HCT116 (cell line): ENCODE results near the gene TOPBP1. TPM values are rescaled to one million over a fixed set of nuclear protein-coding genes. Genes with fewer than 3 reads are reported as not detected.

Source experiments
- ATAC-seq: fragments of 200-7000 bp; cut with Tn5 transposase; 2 replicates; pipeline ENCODE4 v1.9.1; 2020; ENCODE audit warnings: mild to moderate bottlenecking, moderate library complexity
- BruUV-seq: library from RNA; stranded (reverse); fragments of 400-500 nt; replicated peaks from 2 replicates; lab custom pipeline; 2021; lab: Mats Ljungman, UMichigan
- CTCF ChIA-PET: fragments of 300-600 bp; sonication (Branson Sonifier 250); formaldehyde crosslinking; loops from one replicate; lab custom pipeline; 2021; ENCODE audit warnings: antibody characterized with exemption; lab: Charles Lee
- POLR2A ChIA-PET: fragments of 300-600, 350-600 bp; sonication (Branson Sonifier 250); formaldehyde crosslinking; loops from one replicate; lab custom pipeline; 2021; ENCODE audit warnings: antibody characterized with exemption; lab: Charles Lee
- RAD21 ChIA-PET, 2 experiments: fragments of 300-600 bp; sonication (Branson Sonifier 250); formaldehyde crosslinking; loops; one replicate each; lab custom pipeline; 2023; ENCODE audit warnings: low total read pairs in 2 of 2; ENCODE audit not compliant: uncharacterized antibody in 2 of 2, unreplicated experiment in 2 of 2, low non-redundant PET in 1 of 2; lab: Charles Lee
- DNase-seq: peaks from one replicate; pipeline ENCODE4 v3.0.0-alpha.2; 2010; ENCODE audit warnings: low read depth, low spot score
- H2AFZ ChIP-seq: fragments of 200-600 bp; shearing (Covaris generic), sonication (generic); 2 replicates; pipeline ENCODE4 v1.6.1; 2017; ENCODE audit warnings: low read depth, mixed run types, mixed read lengths, antibody characterized with exemption, low read length; ENCODE audit not compliant: poor library complexity, severe bottlenecking
- H3K27ac ChIP-seq: 2 replicates; pipeline ENCODE4 v1.5.1; 2012; ENCODE audit warnings: low read depth, low read length
- H3K27me3 ChIP-seq: fragments of 200-600 bp; sonication (generic); 2 replicates; pipeline ENCODE4 v1.6.1; 2016; ENCODE audit warnings: mixed run types, low read length, mixed read lengths; ENCODE audit not compliant: insufficient read depth
- H3K36me3 ChIP-seq, 2 experiments: fragments of 200-500 bp in 1 of 2; fragments of 200-600 bp in 1 of 2; sonication (Bioruptor generic) in 1 of 2; sonication (generic) in 1 of 2; 2 replicates each; pipeline versions ENCODE4 v1.5.1 to v1.6.1; 2014 to 2016; ENCODE audit warnings: low read length in 2 of 2, inconsistent platforms in 1 of 2, mixed read lengths in 1 of 2, mixed run types in 1 of 2; ENCODE audit not compliant: insufficient read depth in 2 of 2, control insufficient read depth in 1 of 2
- H3K4me1 ChIP-seq, 2 experiments: fragments of 200-600 bp in 1 of 2; sonication (generic) in 1 of 2; 2 replicates each; pipeline versions ENCODE4 v1.5.1 to v1.6.1; 2012 to 2017; ENCODE audit warnings: low read length in 2 of 2, inconsistent platforms in 1 of 2, mild to moderate bottlenecking in 1 of 2, mixed read lengths in 1 of 2, mixed run types in 1 of 2, moderate library complexity in 1 of 2; ENCODE audit not compliant: insufficient read depth in 2 of 2, control insufficient read depth in 1 of 2
- H3K4me2 ChIP-seq: fragments of 200-600 bp; sonication (generic); 2 replicates; pipeline ENCODE4 v1.6.1; 2017; ENCODE audit warnings: mixed run types, low read length, mixed read lengths
- H3K4me3 ChIP-seq, 2 experiments: fragments of 200-600 bp in 1 of 2; sonication (generic) in 1 of 2; replicated peaks in 1 of 2; 2 replicates each; pipeline ENCODE4 v1.5.1; 2011 to 2016; ENCODE audit warnings: low read length in 2 of 2, control low read depth in 1 of 2, low read depth in 1 of 2, mild to moderate bottlenecking in 1 of 2, mixed read lengths in 1 of 2, mixed run types in 1 of 2
- H3K79me2 ChIP-seq: fragments of 200-600 bp; sonication (generic); 2 replicates; pipeline ENCODE4 v1.6.1; 2017; ENCODE audit warnings: mild to moderate bottlenecking, mixed run types, low read length, moderate library complexity, mixed read lengths; ENCODE audit not compliant: insufficient read depth
- H3K9ac ChIP-seq: fragments of 200-600 bp; sonication (generic); 2 replicates; pipeline ENCODE4 v1.6.1; 2016; ENCODE audit warnings: low read length, mixed read lengths
- H3K9me2 ChIP-seq: fragments of 200-600 bp; sonication (generic), shearing (Covaris generic); 2 replicates; pipeline ENCODE4 v1.6.1; 2017; ENCODE audit warnings: mixed run types, mild to moderate bottlenecking, moderate library complexity; ENCODE audit not compliant: insufficient read depth
- H3K9me3 ChIP-seq, 2 experiments: fragments of 200-500 bp in 1 of 2; fragments of 200-600 bp in 1 of 2; sonication (Bioruptor generic) in 1 of 2; sonication (generic) in 1 of 2; 2 replicates each; pipeline ENCODE4 v1.6.1; 2014 to 2017; ENCODE audit warnings: low read length in 2 of 2, mixed read lengths in 2 of 2, inconsistent platforms in 1 of 2, low read depth in 1 of 2, mild to moderate bottlenecking in 1 of 2, mixed run types in 1 of 2, moderate library complexity in 1 of 2; ENCODE audit not compliant: control insufficient read depth in 1 of 2, insufficient read depth in 1 of 2
- H4K20me1 ChIP-seq: fragments of 200-600 bp; sonication (generic), shearing (Covaris generic); 2 replicates; pipeline ENCODE4 v1.6.1; 2017; ENCODE audit warnings: mixed run types, mild to moderate bottlenecking, moderate library complexity; ENCODE audit not compliant: insufficient read depth
- CEBPB ChIP-seq: IDR thresholded peaks from 2 replicates; pipeline ENCODE4 v1.6.1; 2012; ENCODE audit warnings: low read depth
- CTCF ChIP-seq, 3 experiments: fragments of 200-600 bp in 1 of 3; sonication (generic) in 1 of 3; IDR thresholded peaks in 2 of 3; conservative IDR thresholded peaks in 1 of 3; 2 replicates each; pipeline ENCODE4 v1.5.1; 2012 to 2017; ENCODE audit warnings: low read depth in 2 of 3, low read length in 2 of 3, antibody characterized with exemption in 1 of 3, borderline replicate concordance in 1 of 3, control low read depth in 1 of 3, mild to moderate bottlenecking in 1 of 3, mixed read lengths in 1 of 3, mixed run types in 1 of 3, moderate library complexity in 1 of 3; ENCODE audit not compliant: insufficient read depth in 1 of 3
- ELF1 ChIP-seq: IDR thresholded peaks from 2 replicates; pipeline ENCODE4 v1.6.1; 2012; ENCODE audit warnings: low read depth, borderline replicate concordance
- FOSL1 ChIP-seq: IDR thresholded peaks from 2 replicates; pipeline ENCODE4 v1.6.1; 2012; ENCODE audit warnings: low read depth
- MAX ChIP-seq: IDR thresholded peaks from 2 replicates; pipeline ENCODE4 v1.6.1; 2012
- POLR2A ChIP-seq: IDR thresholded peaks from 2 replicates; pipeline ENCODE4 v1.7.0; 2011; ENCODE audit warnings: borderline replicate concordance; ENCODE audit not compliant: insufficient read depth, insufficient read length; ENCODE audit errors: extremely low read depth
- POLR2AphosphoS5 ChIP-seq: IDR thresholded peaks from 2 replicates; pipeline ENCODE4 v1.6.1; 2011; ENCODE audit warnings: mild to moderate bottlenecking, low read depth, low read length, moderate library complexity
- SIN3A ChIP-seq: IDR thresholded peaks from 2 replicates; pipeline ENCODE4 v1.6.1; 2012; ENCODE audit warnings: low read depth
- SRF ChIP-seq: IDR thresholded peaks from 2 replicates; pipeline ENCODE4 v1.6.1; 2012; ENCODE audit warnings: low read depth
- YY1 ChIP-seq: IDR thresholded peaks from 2 replicates; pipeline ENCODE4 v1.6.1; 2011; ENCODE audit warnings: low read length, low read depth, moderate library complexity, mild to moderate bottlenecking; ENCODE audit not compliant: insufficient replicate concordance; ENCODE audit errors: extremely low read depth
- intact Hi-C: fragments of 100-400 bp; cut with micrococcal nuclease; formaldehyde crosslinking; loops from 2 replicates; pipeline ENCODE4 v1.10.0; 2022
- total RNA-seq: library from RNA; stranded (reverse); gene quantifications from one replicate; pipeline ENCODE4 v1.2.1, GENCODE V29; 2021; ENCODE audit not compliant: unreplicated experiment

Gene TOPBP1
- total RNA-seq, 1 experiment from 2014 or later: 42.2 TPM

GRCh38 chr3:133692759-133693158 lies 31.0 kb upstream of the TOPBP1 start:
- CTCF ChIA-PET: no interaction called here
- H3K9me2 ChIP-seq: no peaks in the 10 kb centered on the region
- no peak overlapping the region for H3K4me3 ChIP-seq
- no peaks in the 10 kb centered on the region for H3K79me2 ChIP-seq
- POLR2A ChIA-PET: no interaction called here
- H3K27ac ChIP-seq: no peak overlapping the region
- RAD21 ChIA-PET: no interaction called here
- H4K20me1 ChIP-seq: no peaks in the 10 kb centered on the region
- H2AFZ ChIP-seq: no peak overlapping the region
- DNase-seq (no peak), ATAC-seq (no peak)
- no peak overlapping the region for H3K4me2 ChIP-seq
- BruUV-seq: no TSS peak
- TF ChIP-seq SIN3A: no peak
- no peak for TF ChIP-seq POLR2AphosphoS5
- no peak for TF ChIP-seq CTCF (IDR thresholded peaks at IDR 0.05 in 2 of 3, conservative IDR thresholded peaks at IDR 0.05 in 1 of 3; ENCODE audit: borderline replicate concordance in 1 of 3, insufficient read depth in 1 of 3, low read depth in 2 of 3, low read length in 2 of 3)
- TF ChIP-seq ELF1: no peak
- no peaks in the 10 kb centered on the region for H3K9me3 ChIP-seq
- no peaks in the 10 kb centered on the region for H3K4me1 ChIP-seq
- H3K36me3 ChIP-seq: no peaks in the 10 kb centered on the region
- intact Hi-C loops: no loop called here
- H3K9ac ChIP-seq: no peak overlapping the region
- no peaks in the 10 kb centered on the region for H3K27me3 ChIP-seq

- Histone ChIP-seq H3K9me2 (no peaks in the 10 kb centered on the region), H3K9ac (no peak overlapping the region), H3K4me3 (no peak overlapping the region), H4K20me1 (no peaks in the 10 kb centered on the region), H3K27me3 (no peaks in the 10 kb centered on the region), H3K4me1 (no peaks in the 10 kb centered on the region), H3K79me2 (no peaks in the 10 kb centered on the region), H2AFZ (no peak overlapping the region), H3K27ac (no peak overlapping the region), H3K36me3 (no peaks in the 10 kb centered on the region), H3K9me3 (no peaks in the 10 kb centered on the region), H3K4me2 (no peak overlapping the region)
- no peak for DNase-seq
- BruUV-seq: no TSS peak
- ChIA-PET RAD21 (no interaction called here), POLR2A (no interaction called here), CTCF (no interaction called here)
- intact Hi-C loops: no loop called here
- ATAC-seq: no peak
- TF ChIP-seq CEBPB (no peak), CTCF (IDR thresholded peaks at IDR 0.05 in 2 of 3, conservative IDR thresholded peaks at IDR 0.05 in 1 of 3; ENCODE audit: borderline replicate concordance in 1 of 3, insufficient read depth in 1 of 3, low read depth in 2 of 3, low read length in 2 of 3) (no peak), SRF (no peak), FOSL1 (no peak), SIN3A (no peak), POLR2A (no peak), YY1 (no peak), MAX (no peak), ELF1 (no peak)
These were observed 29.7 kb upstream of the TOPBP1 start for GRCh38 chr3:133691273-133692107.
